Neural crest cell (in vitro differentiated cells): Measurements from ENCODE around the gene WNT4. TPM values are rescaled to one million over a fixed set of nuclear protein-coding genes. Genes with fewer than 3 reads are reported as not detected.

Experiments
- DNase-seq: peaks from one replicate; pipeline ENCODE4 v3.0.0; 2021; ENCODE audit warnings: low read depth, mixed read lengths, low spot score
- H3K27ac Mint-ChIP-seq: one replicate; pipeline ENCODE4 v1.8.0; 2021; ENCODE audit warnings: mild to moderate bottlenecking, mixed read lengths; ENCODE audit not compliant: unreplicated experiment
- H3K27me3 Mint-ChIP-seq: 2 replicates; pipeline ENCODE4 v1.8.0; 2021; ENCODE audit warnings: low read depth, mild to moderate bottlenecking, mixed read lengths
- H3K36me3 Mint-ChIP-seq: 2 replicates; pipeline ENCODE4 v1.8.0; 2021; ENCODE audit warnings: low read depth, mild to moderate bottlenecking, mixed read lengths
- H3K4me1 Mint-ChIP-seq: 2 replicates; pipeline ENCODE4 v1.8.0; 2021; ENCODE audit warnings: mixed read lengths
- H3K4me3 Mint-ChIP-seq: one replicate; pipeline ENCODE4 v1.8.0; 2021; ENCODE audit warnings: mild to moderate bottlenecking, mixed read lengths
- H3K9me3 Mint-ChIP-seq: 2 replicates; pipeline ENCODE4 v1.8.0; 2021; ENCODE audit warnings: mixed read lengths
- CTCF ChIP-seq: fragments of 200-600 bp; sonication (generic); conservative IDR thresholded peaks from 2 replicates; pipeline ENCODE4 v1.5.0; 2021; ENCODE audit warnings: antibody characterized with exemption, mild to moderate bottlenecking
- total RNA-seq: library from RNA; stranded (reverse); gene quantifications from 2 replicates; pipeline ENCODE4 v1.2.1, GENCODE V29; 2021

WNT4 gene
- total RNA-seq, 1 donor from 2014 or later = 0.16 TPM

GRCh38 chr1:22108339-22109105, 34.4 kb downstream of the WNT4 start:
- H3K36me3 Mint-ChIP-seq = peaks cover 11% of the 10 kb centered on the region

GRCh38 chr1:22107126-22107525, 35.8 kb downstream of the WNT4 start:
- DNase-seq = no peak
- TF ChIP-seq CTCF = no peak
- Mint-ChIP-seq H3K9me3 (no peaks in the 10 kb centered on the region), H3K36me3 (peaks cover 8% of the 10 kb centered on the region), H3K27me3 (no peaks in the 10 kb centered on the region), H3K4me3 (no peak overlapping the region), H3K4me1 (peaks cover 24% of the 10 kb centered on the region), H3K27ac (no peak overlapping the region)

More at GRCh38 chr1:22108339-22109105, 34.4 kb downstream of the WNT4 start:
- DNase-seq = no peak
- Mint-ChIP-seq H3K4me1 (peaks cover 28% of the 10 kb centered on the region), H3K27ac (peak overlapping the region; percentile 57), H3K9me3 (no peaks in the 10 kb centered on the region), H3K27me3 (no peaks in the 10 kb centered on the region), H3K4me3 (no peak overlapping the region)
- no peak for TF ChIP-seq CTCF

- DNase-seq = no peak
These were observed 37.2 kb downstream of the WNT4 start for GRCh38 chr1:22105611-22106207.

GRCh38 chr1:22104865-22105437, 37.9 kb downstream of the WNT4 start:
- Mint-ChIP-seq H3K27me3 (no peaks in the 10 kb centered on the region), H3K4me1 (peaks cover 24% of the 10 kb centered on the region), H3K9me3 (no peaks in the 10 kb centered on the region), H3K36me3 (peaks cover 5% of the 10 kb centered on the region), H3K27ac (no peak overlapping the region), H3K4me3 (no peak overlapping the region)
- TF ChIP-seq CTCF = no peak
- DNase-seq = no peak

More at GRCh38 chr1:22105611-22106207, 37.2 kb downstream of the WNT4 start:
- Mint-ChIP-seq H3K4me1 (peaks cover 24% of the 10 kb centered on the region), H3K9me3 (no peaks in the 10 kb centered on the region), H3K36me3 (peaks cover 5% of the 10 kb centered on the region), H3K4me3 (no peak overlapping the region), H3K27ac (no peak overlapping the region), H3K27me3 (no peaks in the 10 kb centered on the region)
- peak; percentile 87 for TF ChIP-seq CTCF

GRCh38 chr1:22104094-22104493, 38.8 kb downstream of the WNT4 start:
- TF ChIP-seq CTCF = no peak
- Mint-ChIP-seq H3K9me3 (no peaks in the 10 kb centered on the region), H3K36me3 (peaks cover 5% of the 10 kb centered on the region), H3K4me1 (peaks cover 21% of the 10 kb centered on the region), H3K4me3 (no peak overlapping the region), H3K27me3 (no peaks in the 10 kb centered on the region), H3K27ac (no peak overlapping the region)
- DNase-seq = no peak
